H9 (cell line): ENCODE measurements around the gene CHCT1. TPM values are rescaled to one million over a fixed set of nuclear protein-coding genes. Genes with fewer than 3 reads are reported as not detected.

ENCODE experiments used
- DNase-seq: peaks from one replicate; pipeline ENCODE4 v3.0.0-alpha.2; 2017
- H2AFZ ChIP-seq: one replicate; pipeline ENCODE4 v1.6.1; 2013; ENCODE audit warnings: mild to moderate bottlenecking, low read length, control low read depth, moderate library complexity
- H2AK5ac ChIP-seq: 2 replicates; pipeline ENCODE4 v1.6.1; 2013; ENCODE audit warnings: low read length, control low read depth, mixed read lengths; ENCODE audit not compliant: insufficient read length
- H2BK120ac ChIP-seq: one replicate; pipeline ENCODE4 v1.6.1; 2013; ENCODE audit warnings: low read depth, mild to moderate bottlenecking, low read length, control low read depth, inconsistent platforms; ENCODE audit not compliant: poor library complexity, severe bottlenecking
- H2BK12ac ChIP-seq: 2 replicates; pipeline ENCODE4 v1.6.1; 2013; ENCODE audit warnings: low read length, control low read depth, mixed read lengths, low read depth; ENCODE audit not compliant: insufficient read length
- H2BK15ac ChIP-seq: 2 replicates; pipeline ENCODE4 v1.6.1; 2013; ENCODE audit warnings: low read depth, low read length, control low read depth
- H2BK20ac ChIP-seq: one replicate; pipeline ENCODE4 v1.6.1; 2013; ENCODE audit warnings: low read depth, mild to moderate bottlenecking, low read length, control low read depth, inconsistent platforms; ENCODE audit not compliant: poor library complexity, severe bottlenecking
- H2BK5ac ChIP-seq: 2 replicates; pipeline ENCODE4 v1.6.1; 2013; ENCODE audit warnings: low read length, control low read depth, mixed read lengths; ENCODE audit not compliant: insufficient read length
- H3K14ac ChIP-seq: 2 replicates; pipeline ENCODE4 v1.6.1; 2013; ENCODE audit warnings: low read length, control low read depth; ENCODE audit not compliant: insufficient read depth
- H3K18ac ChIP-seq: 2 replicates; pipeline ENCODE4 v1.6.1; 2013; ENCODE audit warnings: low read depth, mild to moderate bottlenecking, mixed read lengths, low read length, control low read depth; ENCODE audit not compliant: insufficient read length
- H3K23ac ChIP-seq: 2 replicates; pipeline ENCODE4 v1.6.1; 2013; ENCODE audit warnings: low read length, control low read depth, mixed read lengths, low read depth; ENCODE audit not compliant: insufficient read length
- H3K23me2 ChIP-seq: 2 replicates; pipeline ENCODE4 v1.6.1; 2013; ENCODE audit warnings: low read depth, mild to moderate bottlenecking, mixed read lengths, low read length, control low read depth; ENCODE audit not compliant: insufficient read length, poor library complexity, severe bottlenecking
- H3K27ac ChIP-seq: 2 replicates; pipeline ENCODE4 v1.5.1; 2013; ENCODE audit warnings: low read length, control low read depth, mixed read lengths, low read depth; ENCODE audit not compliant: insufficient read length
- H3K27me3 ChIP-seq: 2 replicates; pipeline ENCODE4 v1.6.1; 2013; ENCODE audit warnings: low read length, control low read depth, inconsistent platforms; ENCODE audit not compliant: insufficient read depth
- H3K4ac ChIP-seq: 2 replicates; pipeline ENCODE4 v1.6.1; 2013; ENCODE audit warnings: low read depth, mild to moderate bottlenecking, control low read depth, inconsistent platforms, low read length, moderate library complexity
- H3K4me1 ChIP-seq: 2 replicates; pipeline ENCODE4 v1.6.1; 2013; ENCODE audit warnings: low read length, control low read depth, inconsistent platforms; ENCODE audit not compliant: insufficient read depth
- H3K4me2 ChIP-seq: 2 replicates; pipeline ENCODE4 v1.6.1; 2013; ENCODE audit warnings: low read length, control low read depth, mixed read lengths; ENCODE audit not compliant: insufficient read length, insufficient read depth
- H3K56ac ChIP-seq: 2 replicates; pipeline ENCODE4 v1.6.1; 2013; ENCODE audit warnings: low read depth, mild to moderate bottlenecking, mixed read lengths, low read length, control low read depth; ENCODE audit not compliant: insufficient read length
- H3K79me1 ChIP-seq: 2 replicates; pipeline ENCODE4 v1.6.1; 2013; ENCODE audit warnings: low read depth, mild to moderate bottlenecking, moderate library complexity, low read length, control low read depth, inconsistent platforms; ENCODE audit not compliant: insufficient read depth, poor library complexity, severe bottlenecking
- H3K79me2 ChIP-seq: 2 replicates; pipeline ENCODE4 v1.6.1; 2013; ENCODE audit warnings: low read length, control low read depth, inconsistent platforms; ENCODE audit not compliant: insufficient read depth
- H3K9ac ChIP-seq: 2 replicates; pipeline ENCODE4 v1.6.1; 2013; ENCODE audit warnings: low read length, control low read depth, mixed read lengths; ENCODE audit not compliant: insufficient read length; ENCODE audit errors: extremely low read depth
- H3K9me3 ChIP-seq: one replicate; pipeline ENCODE4 v1.6.1; 2013; ENCODE audit warnings: low read depth, low read length, inconsistent platforms; ENCODE audit not compliant: control insufficient read depth
- H3T11ph ChIP-seq: one replicate; pipeline ENCODE4 v1.6.1; 2013; ENCODE audit warnings: mild to moderate bottlenecking, low read length, control low read depth, inconsistent platforms
- H4K20me1 ChIP-seq: one replicate; pipeline ENCODE4 v1.6.1; 2013; ENCODE audit not compliant: control insufficient read depth, insufficient read length, insufficient read depth
- H4K5ac ChIP-seq: 2 replicates; pipeline ENCODE4 v1.6.1; 2013; ENCODE audit warnings: low read depth, mild to moderate bottlenecking, mixed read lengths, low read length, control low read depth; ENCODE audit not compliant: insufficient read length
- H4K8ac ChIP-seq: replicated peaks from 2 replicates; pipeline ENCODE4 v1.6.1; 2013; ENCODE audit warnings: low read length, control low read depth, mixed read lengths, low read depth; ENCODE audit not compliant: insufficient read length
- H4K91ac ChIP-seq: 2 replicates; pipeline ENCODE4 v1.6.1; 2013; ENCODE audit warnings: low read depth, mild to moderate bottlenecking, moderate library complexity, mixed read lengths, low read length, control low read depth; ENCODE audit not compliant: insufficient read length
- H3K27ac Mint-ChIP-seq, 3 experiments: 2 replicates in 2 of 3; 3 replicates in 1 of 3; pipeline ENCODE4 v1.8.0; 2020 to 2021; ENCODE audit warnings: mixed read lengths in 3 of 3, mild to moderate bottlenecking in 1 of 3, moderate library complexity in 1 of 3
- H3K27me3 Mint-ChIP-seq: 2 replicates; pipeline ENCODE4 v1.8.0; 2021; ENCODE audit warnings: low read depth, mild to moderate bottlenecking, moderate library complexity, mixed read lengths
- H3K36me3 Mint-ChIP-seq, 3 experiments: 2 replicates in 2 of 3; 3 replicates in 1 of 3; pipeline ENCODE4 v1.8.0; 2020 to 2021; ENCODE audit warnings: low read depth in 3 of 3, mixed read lengths in 3 of 3; ENCODE audit not compliant: insufficient read depth in 1 of 3
- H3K4me1 Mint-ChIP-seq, 2 experiments: 2 replicates each; pipeline ENCODE4 v1.8.0; 2020; ENCODE audit warnings: mixed read lengths in 2 of 2
- H3K4me3 Mint-ChIP-seq, 2 experiments: 2 replicates in 1 of 2; 3 replicates in 1 of 2; pipeline ENCODE4 v1.8.0; 2020 to 2021; ENCODE audit warnings: mild to moderate bottlenecking in 2 of 2, mixed read lengths in 2 of 2, moderate library complexity in 1 of 2
- H3K9me3 Mint-ChIP-seq, 2 experiments: 2 replicates in 1 of 2; 3 replicates in 1 of 2; pipeline ENCODE4 v1.8.0; 2020; ENCODE audit warnings: mild to moderate bottlenecking in 2 of 2, mixed read lengths in 2 of 2, moderate library complexity in 1 of 2
- CTCF ChIP-seq: fragments of 200-600 bp; sonication (generic); conservative IDR thresholded peaks from 3 replicates; pipeline ENCODE4 v1.8.0; 2021; ENCODE audit warnings: antibody characterized with exemption, mild to moderate bottlenecking
- WGBS: extraction: QIAGEN DNeasy Blood & Tissue Kit; methylation state at CpG from one replicate; pipeline ENCODE4 v1.1.7; 2013; ENCODE audit warnings: missing lambda C conversion rate, low lambda C conversion rate, mixed read lengths; ENCODE audit not compliant: insufficient read length; ENCODE audit errors: extremely low coverage; 5-methylcytosine and 5-hydroxymethylcytosine counted together
- total RNA-seq: library from RNA; stranded (reverse); gene quantifications from 2 replicates; pipeline ENCODE4 v1.2.1, GENCODE V29; 2021

The CHCT1 gene
- total RNA-seq, 1 experiment from 2014 or later: not detected

DNA sequence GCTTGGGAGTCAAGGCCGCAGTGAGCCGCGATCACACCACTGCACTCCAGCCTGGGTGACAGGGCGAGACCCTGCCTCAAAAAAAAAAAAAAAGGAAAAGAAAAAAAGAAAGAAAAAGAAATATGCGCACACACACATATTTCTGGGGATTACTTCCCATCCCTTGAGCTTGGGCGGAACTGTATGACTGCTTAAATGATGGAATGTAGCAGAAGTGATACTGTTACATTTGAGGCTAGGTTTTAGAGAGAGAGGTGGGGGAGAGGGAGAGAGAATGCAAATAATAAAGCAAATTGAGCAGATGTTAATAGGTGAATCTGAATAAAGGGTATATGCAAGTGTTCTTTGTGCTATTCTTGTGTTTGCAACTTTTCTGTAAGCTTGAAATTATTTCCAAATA lies 18.3 kb upstream of the CHCT1 start:
- no peaks in the 10 kb centered on the region for H3K36me3 Mint-ChIP-seq
- H3K4ac ChIP-seq: no peak overlapping the region

More for the DNA sequence above, 18.3 kb upstream of the CHCT1 start:
- Histone ChIP-seq H3K27me3 (no peaks in the 10 kb centered on the region), H3K4me1 (no peaks in the 10 kb centered on the region), H3K23me2 (no peaks in the 10 kb centered on the region), H2BK5ac (no peak overlapping the region), H3K27ac (no peak overlapping the region), H4K20me1 (no peaks in the 10 kb centered on the region), H3K18ac (no peak overlapping the region), H3K4me2 (no peak overlapping the region), H4K91ac (no peak overlapping the region), H3K56ac (no peak overlapping the region), H4K8ac (no peak overlapping the region), H2BK120ac (no peak overlapping the region), H3K23ac (no peak overlapping the region), H3K79me2 (no peaks in the 10 kb centered on the region), H3K14ac (no peak overlapping the region), H4K5ac (no peak overlapping the region), H3T11ph (no peak overlapping the region), H3K79me1 (no peaks in the 10 kb centered on the region), H2AFZ (no peak overlapping the region), H2BK15ac (no peak overlapping the region), H3K9ac (no peak overlapping the region), H2BK12ac (no peak overlapping the region), H2BK20ac (no peak overlapping the region), H3K9me3 (no peaks in the 10 kb centered on the region), H2AK5ac (no peak overlapping the region)
- Mint-ChIP-seq H3K4me1 (peaks cover 4 to 8% of the 10 kb centered on the region in 2 experiments; a peak in 3 of 4 replicates), H3K4me3 (no peak overlapping the region), H3K27ac (no peak overlapping the region), H3K27me3 (no peaks in the 10 kb centered on the region), H3K9me3 (peaks cover 0 to 7% of the 10 kb centered on the region in 2 experiments; a peak in 2 of 5 replicates)
- no peak for DNase-seq
- WGBS: no CpG with 5 or more reads among the region's 6 CpGs
- TF ChIP-seq CTCF: no peak
